PC-9 (cell line): Measurements from ENCODE around the gene PLEKHJ1. TPM values are rescaled to one million over a fixed set of nuclear protein-coding genes. Genes with fewer than 3 reads are reported as not detected.

Experiments used
- BruUV-seq: library from RNA; stranded (reverse); fragments of 400-500 nt; replicated peaks from 2 replicates; lab custom pipeline; 2021; lab: Mats Ljungman, UMichigan
- CTCF ChIA-PET: fragments of 300-600 bp; sonication (Branson Sonifier 250); formaldehyde crosslinking; loops from one replicate; lab custom pipeline; 2022; ENCODE audit warnings: antibody characterized with exemption; lab: Charles Lee
- POLR2A ChIA-PET: fragments of 300-600 bp; sonication (Branson Sonifier 250); formaldehyde crosslinking; loops from one replicate; lab custom pipeline; 2022; ENCODE audit warnings: antibody characterized with exemption; ENCODE audit not compliant: unreplicated experiment; lab: Charles Lee
- DNase-seq, 2 experiments: peaks; one replicate each; pipeline versions ENCODE4 v3.0.0 to v3.0.0-alpha.2; 2015 to 2022; ENCODE audit warnings: mixed read lengths in 1 of 2
- H2AFZ ChIP-seq: fragments of 200-600 bp; sonication (generic); 2 replicates; pipeline ENCODE4 v1.8.1; 2017; ENCODE audit warnings: antibody characterized with exemption
- H3F3A ChIP-seq: fragments of 200-600 bp; sonication (generic); 2 replicates; pipeline ENCODE4 v1.8.1; 2017; ENCODE audit warnings: antibody characterized with exemption, mild to moderate bottlenecking, low read depth; ENCODE audit not compliant: insufficient read depth
- H3K27ac ChIP-seq: fragments of 200-600 bp; sonication (generic); 2 replicates; pipeline ENCODE4 v1.6.1; 2016; ENCODE audit warnings: mixed run types
- H3K27me3 ChIP-seq: fragments of 200-600 bp; sonication (generic); 2 replicates; pipeline ENCODE4 v1.6.1; 2016; ENCODE audit warnings: low read depth, mixed run types; ENCODE audit not compliant: insufficient read depth
- H3K36me3 ChIP-seq: fragments of 200-600 bp; sonication (generic); 2 replicates; pipeline ENCODE4 v1.6.1; 2016; ENCODE audit warnings: low read depth, mixed run types
- H3K4me1 ChIP-seq: fragments of 200-600 bp; sonication (generic); replicated peaks from 2 replicates; pipeline ENCODE4 v1.6.1; 2016; ENCODE audit warnings: mixed run types; ENCODE audit not compliant: insufficient read depth
- H3K4me2 ChIP-seq: fragments of 200-600 bp; sonication (generic); 2 replicates; pipeline ENCODE4 v1.6.1; 2017; ENCODE audit warnings: mixed run types
- H3K4me3 ChIP-seq: fragments of 200-600 bp; sonication (generic); 2 replicates; pipeline ENCODE4 v1.6.1; 2016; ENCODE audit warnings: mixed run types
- H3K79me2 ChIP-seq: fragments of 200-600 bp; sonication (generic); 2 replicates; pipeline ENCODE4 v1.6.1; 2017; ENCODE audit warnings: low read depth, mixed run types
- H3K9me2 ChIP-seq: fragments of 200-600 bp; sonication (generic); 2 replicates; pipeline ENCODE4 v1.8.1; 2017; ENCODE audit warnings: mild to moderate bottlenecking; ENCODE audit not compliant: insufficient read depth
- H3K9me3 ChIP-seq: fragments of 200-600 bp; sonication (generic); 2 replicates; pipeline ENCODE4 v1.8.1; 2016; ENCODE audit warnings: low read depth; ENCODE audit not compliant: insufficient read depth
- H4K20me1 ChIP-seq: fragments of 200-600 bp; sonication (generic); 2 replicates; pipeline ENCODE4 v1.8.1; 2017; ENCODE audit not compliant: insufficient read depth
- EZH2 ChIP-seq: fragments of 200-600 bp; sonication (generic); IDR thresholded peaks from 2 replicates; pipeline ENCODE4 v1.8.0; 2017; ENCODE audit warnings: antibody characterized with exemption, low read depth
- intact Hi-C: fragments of 100-400 bp; cut with micrococcal nuclease; formaldehyde crosslinking; loops from one replicate; pipeline ENCODE4 v1.10.0; 2022; ENCODE audit not compliant: unreplicated experiment
- total RNA-seq: library from RNA; stranded (reverse); gene quantifications from 2 replicates; pipeline ENCODE4 v1.2.3, GENCODE V29; 2021
- TF ChIP-seq, protein P1 (sequence below): fragments of 200-600 bp; sonication (generic); conservative IDR thresholded peaks from 2 replicates; pipeline ENCODE4 v1.6.1; 2017; ENCODE audit warnings: mixed run types, antibody characterized with exemption, mild to moderate bottlenecking, moderate library complexity

PLEKHJ1 gene
- total RNA-seq, 1 experiment from 2014 or later: 38.6 TPM

DNA sequence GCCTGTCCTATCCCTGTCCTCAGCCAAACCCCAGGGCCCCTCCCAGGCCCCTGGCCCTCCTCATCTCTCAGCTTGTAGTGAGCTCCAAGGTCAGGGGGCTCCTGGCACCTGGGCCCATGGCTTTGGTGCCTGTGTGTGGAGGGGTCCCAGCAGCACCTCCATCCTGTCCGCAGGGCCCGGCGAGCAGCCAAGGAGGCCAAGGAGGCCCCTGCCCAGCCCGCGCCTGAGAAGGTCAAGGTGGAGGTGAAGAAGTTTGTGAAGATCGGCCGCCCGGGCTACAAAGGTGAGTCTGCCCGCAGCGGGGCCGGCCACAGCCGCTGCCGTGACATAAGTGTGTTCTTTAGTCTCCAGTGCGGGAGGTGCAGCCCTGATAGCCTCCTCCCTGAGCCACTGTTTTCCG, 9.1 kb upstream of the PLEKHJ1 start:
- no peaks in the 10 kb centered on the region for H3K9me2 ChIP-seq
- no peaks in the 10 kb centered on the region for H3K27me3 ChIP-seq
- no peaks in the 10 kb centered on the region for H3F3A ChIP-seq
- H3K36me3 ChIP-seq: no peaks in the 10 kb centered on the region
- H4K20me1 ChIP-seq: peaks cover 35% of the 10 kb centered on the region
- CTCF ChIA-PET: no interaction called here
- H2AFZ ChIP-seq: no peak overlapping the region
- H3K4me3 ChIP-seq: no peak overlapping the region
- no peaks in the 10 kb centered on the region for H3K4me1 ChIP-seq
- TF ChIP-seq, protein P1, sequence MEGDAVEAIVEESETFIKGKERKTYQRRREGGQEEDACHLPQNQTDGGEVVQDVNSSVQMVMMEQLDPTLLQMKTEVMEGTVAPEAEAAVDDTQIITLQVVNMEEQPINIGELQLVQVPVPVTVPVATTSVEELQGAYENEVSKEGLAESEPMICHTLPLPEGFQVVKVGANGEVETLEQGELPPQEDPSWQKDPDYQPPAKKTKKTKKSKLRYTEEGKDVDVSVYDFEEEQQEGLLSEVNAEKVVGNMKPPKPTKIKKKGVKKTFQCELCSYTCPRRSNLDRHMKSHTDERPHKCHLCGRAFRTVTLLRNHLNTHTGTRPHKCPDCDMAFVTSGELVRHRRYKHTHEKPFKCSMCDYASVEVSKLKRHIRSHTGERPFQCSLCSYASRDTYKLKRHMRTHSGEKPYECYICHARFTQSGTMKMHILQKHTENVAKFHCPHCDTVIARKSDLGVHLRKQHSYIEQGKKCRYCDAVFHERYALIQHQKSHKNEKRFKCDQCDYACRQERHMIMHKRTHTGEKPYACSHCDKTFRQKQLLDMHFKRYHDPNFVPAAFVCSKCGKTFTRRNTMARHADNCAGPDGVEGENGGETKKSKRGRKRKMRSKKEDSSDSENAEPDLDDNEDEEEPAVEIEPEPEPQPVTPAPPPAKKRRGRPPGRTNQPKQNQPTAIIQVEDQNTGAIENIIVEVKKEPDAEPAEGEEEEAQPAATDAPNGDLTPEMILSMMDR: no peak
- TF ChIP-seq EZH2: no peak
- no peak overlapping the region for H3K27ac ChIP-seq
- peaks cover 30% of the 10 kb centered on the region for H3K79me2 ChIP-seq
- no peak overlapping the region for H3K4me2 ChIP-seq
- H3K9me3 ChIP-seq: no peaks in the 10 kb centered on the region
- intact Hi-C loops: no loop called here
- DNase-seq: no peak
- POLR2A ChIA-PET: no interaction called here
- BruUV-seq: no TSS peak

DNA sequence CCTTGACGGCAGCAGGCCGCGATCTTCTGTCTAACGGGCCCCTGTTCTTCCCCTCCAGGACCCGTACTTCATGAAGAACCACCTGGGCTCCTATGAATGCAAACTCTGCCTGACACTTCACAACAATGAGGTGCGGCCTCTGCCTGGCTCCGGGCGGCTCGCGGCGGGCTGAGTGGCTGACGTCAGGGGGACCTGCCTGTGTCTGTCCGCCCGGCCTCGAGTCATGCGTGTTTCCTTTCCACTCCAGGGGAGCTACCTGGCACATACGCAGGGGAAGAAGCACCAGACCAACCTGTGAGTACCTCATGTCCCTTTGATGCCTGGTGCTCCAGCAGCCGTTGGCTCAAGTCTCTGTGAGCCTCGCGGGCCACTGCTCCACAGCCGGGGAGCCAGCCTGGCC, 8.4 kb upstream of the PLEKHJ1 start:
- BruUV-seq: no TSS peak
- Histone ChIP-seq H3K79me2 (peaks cover 38% of the 10 kb centered on the region), H4K20me1 (peaks cover 43% of the 10 kb centered on the region), H3K27ac (no peak overlapping the region), H3K9me2 (no peaks in the 10 kb centered on the region), H2AFZ (no peak overlapping the region), H3F3A (no peaks in the 10 kb centered on the region), H3K4me3 (no peak overlapping the region), H3K27me3 (no peaks in the 10 kb centered on the region), H3K4me2 (no peak overlapping the region), H3K36me3 (no peaks in the 10 kb centered on the region), H3K4me1 (no peaks in the 10 kb centered on the region), H3K9me3 (no peaks in the 10 kb centered on the region)
- CTCF ChIA-PET: no interaction called here
- POLR2A ChIA-PET: no interaction called here
- TF ChIP-seq EZH2: no peak
- TF ChIP-seq, protein P1: no peak
- DNase-seq: no peak
- intact Hi-C loops: no loop called here

DNA sequence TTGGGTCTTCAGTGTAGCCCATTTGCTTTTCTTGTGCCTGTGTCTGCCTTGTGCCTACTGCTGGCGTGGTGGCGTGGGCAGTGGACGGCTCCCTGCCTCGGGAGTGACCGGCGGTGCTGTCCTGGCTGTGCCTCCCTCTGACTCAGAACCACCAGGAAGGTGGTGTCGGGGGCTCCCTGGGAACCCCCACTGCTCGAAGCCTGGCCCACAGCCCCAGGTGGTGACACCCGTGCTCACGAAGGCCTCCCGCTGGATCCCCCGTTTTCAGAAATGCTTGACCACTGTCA, 7.9 kb upstream of the PLEKHJ1 start:
- CTCF ChIA-PET: no interaction called here
- Histone ChIP-seq H3K79me2 (peaks cover 42% of the 10 kb centered on the region), H3K4me2 (no peak overlapping the region), H2AFZ (no peak overlapping the region), H3K9me2 (no peaks in the 10 kb centered on the region), H3K36me3 (no peaks in the 10 kb centered on the region), H3K27ac (no peak overlapping the region), H3K9me3 (no peaks in the 10 kb centered on the region), H3K4me1 (no peaks in the 10 kb centered on the region), H3K4me3 (no peak overlapping the region), H4K20me1 (peaks cover 47% of the 10 kb centered on the region), H3F3A (no peaks in the 10 kb centered on the region), H3K27me3 (no peaks in the 10 kb centered on the region)
- TF ChIP-seq, protein P1: no peak
- TF ChIP-seq EZH2: no peak
- intact Hi-C loops: no loop called here
- BruUV-seq: no TSS peak
- POLR2A ChIA-PET: no interaction called here
- no peak for DNase-seq
